IMR-90 (cell line): ENCODE data around the gene TAS2R38. TPM values are rescaled to one million over a fixed set of nuclear protein-coding genes. Genes with fewer than 3 reads are reported as not detected.

Source experiments
- ATAC-seq: fragments of 200-7000 bp; cut with Tn5 transposase; 2 replicates; pipeline ENCODE4 v1.9.1; 2020; ENCODE audit warnings: low read depth, mild to moderate bottlenecking, moderate library complexity
- BruUV-seq: library from RNA; stranded (reverse); fragments of 400-500 nt; replicated peaks from 2 replicates; lab custom pipeline; 2021; lab: Mats Ljungman, UMichigan
- CTCF ChIA-PET: fragments of 300-600 bp; formaldehyde crosslinking; extraction: SDS; loops from one replicate; lab custom pipeline; 2021; ENCODE audit warnings: antibody characterized with exemption; lab: Yijun Ruan, JAX
- POLR2A ChIA-PET: fragments of 300-600 bp; sonication (Branson Sonifier 250); formaldehyde crosslinking; loops from one replicate; lab custom pipeline; 2022; ENCODE audit warnings: antibody characterized with exemption; ENCODE audit not compliant: unreplicated experiment; lab: Charles Lee
- DNase-seq: peaks from one replicate; pipeline ENCODE4 v3.0.0; 2013
- H2AFZ ChIP-seq: replicated peaks from 2 replicates; pipeline ENCODE3; 2013; ENCODE audit warnings: low read length, mild to moderate bottlenecking; ENCODE audit not compliant: poor library complexity
- H2AK5ac ChIP-seq: 2 replicates; pipeline ENCODE4 v1.6.1; 2013; ENCODE audit warnings: low read depth, low read length, inconsistent platforms
- H2AK9ac ChIP-seq: replicated peaks from 2 replicates; pipeline ENCODE3; 2013; ENCODE audit warnings: mild to moderate bottlenecking, low read depth, low read length, moderate library complexity; ENCODE audit not compliant: poor library complexity
- H2BK120ac ChIP-seq: 2 replicates; pipeline ENCODE4 v1.6.1; 2013; ENCODE audit warnings: low read depth, low read length, inconsistent platforms
- H2BK15ac ChIP-seq: 3 replicates; pipeline ENCODE4 v1.6.1; 2013; ENCODE audit warnings: low read depth, low read length, inconsistent platforms
- H2BK20ac ChIP-seq: 2 replicates; pipeline ENCODE4 v1.6.1; 2013; ENCODE audit warnings: low read depth, mild to moderate bottlenecking, inconsistent platforms, low read length, moderate library complexity
- H2BK5ac ChIP-seq: 2 replicates; pipeline ENCODE4 v1.6.1; 2013; ENCODE audit warnings: mild to moderate bottlenecking, low read depth, low read length, inconsistent platforms; ENCODE audit not compliant: poor library complexity, severe bottlenecking
- H3K14ac ChIP-seq: replicated peaks from 2 replicates; pipeline ENCODE4 v1.6.1; 2013; ENCODE audit warnings: low read depth, low read length, inconsistent platforms
- H3K18ac ChIP-seq: 2 replicates; pipeline ENCODE4 v1.6.1; 2013; ENCODE audit warnings: low read depth, low read length, control low read depth
- H3K23ac ChIP-seq: 2 replicates; pipeline ENCODE4 v1.6.1; 2013; ENCODE audit warnings: low read depth, low read length, inconsistent platforms
- H3K27ac ChIP-seq: 2 replicates; pipeline ENCODE4 v1.5.1; 2013; ENCODE audit warnings: mild to moderate bottlenecking, control low read depth, low read length; ENCODE audit not compliant: insufficient read depth
- H3K27me3 ChIP-seq: 2 replicates; pipeline ENCODE4 v1.6.1; 2013; ENCODE audit warnings: low read length; ENCODE audit not compliant: control insufficient read depth, insufficient read depth
- H3K36me3 ChIP-seq: 2 replicates; pipeline ENCODE4 v1.6.1; 2013; ENCODE audit warnings: low read length, mixed read lengths; ENCODE audit not compliant: control insufficient read depth, insufficient read depth
- H3K4ac ChIP-seq: 2 replicates; pipeline ENCODE4 v1.6.1; 2013; ENCODE audit warnings: low read depth, low read length, inconsistent platforms
- H3K4me1 ChIP-seq: 2 replicates; pipeline ENCODE4 v1.6.1; 2013; ENCODE audit warnings: low read length, mixed read lengths; ENCODE audit not compliant: control insufficient read depth, insufficient read depth
- H3K4me2 ChIP-seq: 2 replicates; pipeline ENCODE4 v1.6.1; 2013; ENCODE audit warnings: low read depth, mild to moderate bottlenecking, control low read depth, low read length, moderate library complexity
- H3K4me3 ChIP-seq: 2 replicates; pipeline ENCODE4 v1.5.1; 2013; ENCODE audit warnings: low read depth, mild to moderate bottlenecking, control low read depth, low read length, moderate library complexity; ENCODE audit not compliant: insufficient read depth
- H3K56ac ChIP-seq: 2 replicates; pipeline ENCODE4 v1.6.1; 2013; ENCODE audit warnings: low read length, inconsistent platforms; ENCODE audit not compliant: insufficient read depth; ENCODE audit errors: extremely low read depth
- H3K79me1 ChIP-seq, 2 experiments: 2 replicates each; pipeline ENCODE4 v1.6.1; 2013; ENCODE audit warnings: low read length in 2 of 2, inconsistent platforms in 1 of 2, low read depth in 1 of 2
- H3K9ac ChIP-seq: 2 replicates; pipeline ENCODE4 v1.6.1; 2013; ENCODE audit warnings: low read depth, low read length, control low read depth
- H3K9me1 ChIP-seq: 2 replicates; pipeline ENCODE4 v1.6.1; 2013; ENCODE audit warnings: low read length, inconsistent platforms; ENCODE audit not compliant: insufficient read depth
- H3K9me3 ChIP-seq: 2 replicates; pipeline ENCODE4 v1.6.1; 2013; ENCODE audit warnings: low read length; ENCODE audit not compliant: control insufficient read depth, insufficient read depth
- H4K20me1 ChIP-seq: 2 replicates; pipeline ENCODE4 v1.6.1; 2013; ENCODE audit warnings: low read length, inconsistent platforms; ENCODE audit not compliant: insufficient read depth
- H4K5ac ChIP-seq: 2 replicates; pipeline ENCODE4 v1.6.1; 2013; ENCODE audit warnings: mild to moderate bottlenecking, low read depth, low read length, control low read depth
- H4K8ac ChIP-seq, 2 experiments: 2 replicates each; pipeline ENCODE4 v1.6.1; 2013; ENCODE audit warnings: low read depth in 2 of 2, low read length in 2 of 2, control low read depth in 1 of 2, inconsistent platforms in 1 of 2
- H4K91ac ChIP-seq: 2 replicates; pipeline ENCODE4 v1.6.1; 2013; ENCODE audit warnings: low read depth, low read length, inconsistent platforms; ENCODE audit not compliant: insufficient read depth
- CEBPB ChIP-seq: IDR thresholded peaks from 2 replicates; pipeline ENCODE4 v1.6.1; 2012; ENCODE audit warnings: low read depth, low read length, improper control_type of control experiment
- MXI1 ChIP-seq: IDR thresholded peaks from 2 replicates; pipeline ENCODE4 v1.6.1; 2012; ENCODE audit warnings: low read depth, mild to moderate bottlenecking, low read length, moderate library complexity, borderline replicate concordance
- RAD21 ChIP-seq: IDR thresholded peaks from 2 replicates; pipeline ENCODE4 v1.6.1; 2012; ENCODE audit warnings: low read length, improper control_type of control experiment
- RCOR1 ChIP-seq: IDR thresholded peaks from 2 replicates; pipeline ENCODE4 v1.6.1; 2012; ENCODE audit warnings: mild to moderate bottlenecking, low read length, improper control_type of control experiment; ENCODE audit not compliant: insufficient replicate concordance
- SMC3 ChIP-seq: fragments of 150-350 bp; IDR thresholded peaks from 2 replicates; pipeline ENCODE4 v1.6.1; 2016; ENCODE audit warnings: low read depth, mild to moderate bottlenecking, antibody characterized with exemption, low read length, moderate library complexity
- WGBS, 2 experiments: methylation state at CpG; one replicate each; pipeline versions ENCODE4 v1.1.5 to v1.1.7; 2013; ENCODE audit warnings: missing lambda C conversion rate in 2 of 2; ENCODE audit not compliant: insufficient read length in 1 of 2; ENCODE audit errors: extremely low coverage in 2 of 2; 5-methylcytosine and 5-hydroxymethylcytosine counted together
- dilution Hi-C: fragments of 300-500 bp; cut with HindIII; formaldehyde crosslinking; loops from one replicate; pipeline ENCODE4 v1.14.3; 2018; ENCODE audit warnings: low sequenced_read_pairs; ENCODE audit not compliant: unreplicated experiment
- in situ Hi-C: fragments of 300-500 bp; cut with MboI; formaldehyde crosslinking; loops from 3 replicates; pipeline ENCODE4 v1.14.3; 2019; ENCODE audit warnings: low sequenced_read_pairs, inconsistent platforms, mixed read lengths
- intact Hi-C: fragments of 100-400 bp; cut with micrococcal nuclease; formaldehyde crosslinking; loops from 2 replicates; pipeline ENCODE4 v1.10.0; 2022
- polyA plus RNA-seq, 3 experiments: library from polyadenylated mRNA; depleted of rRNA; stranded (reverse); fragments of >200 nt; gene quantifications; 2 replicates each; pipeline ENCODE4 v1.2.3, GENCODE V29; 2012; ENCODE audit warnings: low replicate concordance in 1 of 3
- total RNA-seq: library from RNA; depleted of rRNA; stranded (reverse); fragments of >200 nt; gene quantifications from 2 replicates; pipeline ENCODE4 v1.2.3, GENCODE V29; 2012
- TF ChIP-seq, protein P1 (sequence below): fragments of 150-350 bp; IDR thresholded peaks from 2 replicates; pipeline ENCODE4 v1.6.1; 2016; ENCODE audit warnings: low read depth, mild to moderate bottlenecking, low read length, moderate library complexity, borderline replicate concordance
- TF ChIP-seq, protein P2 (sequence below): conservative IDR thresholded peaks from 2 replicates; pipeline ENCODE4 v1.5.1; 2012; ENCODE audit warnings: mild to moderate bottlenecking, low read depth, low read length, improper control_type of control experiment

TAS2R38 gene
- total and polyA plus RNA-seq, 2 of the 4 experiments (the other 2 are of a cell fraction) = not detected

DNA sequence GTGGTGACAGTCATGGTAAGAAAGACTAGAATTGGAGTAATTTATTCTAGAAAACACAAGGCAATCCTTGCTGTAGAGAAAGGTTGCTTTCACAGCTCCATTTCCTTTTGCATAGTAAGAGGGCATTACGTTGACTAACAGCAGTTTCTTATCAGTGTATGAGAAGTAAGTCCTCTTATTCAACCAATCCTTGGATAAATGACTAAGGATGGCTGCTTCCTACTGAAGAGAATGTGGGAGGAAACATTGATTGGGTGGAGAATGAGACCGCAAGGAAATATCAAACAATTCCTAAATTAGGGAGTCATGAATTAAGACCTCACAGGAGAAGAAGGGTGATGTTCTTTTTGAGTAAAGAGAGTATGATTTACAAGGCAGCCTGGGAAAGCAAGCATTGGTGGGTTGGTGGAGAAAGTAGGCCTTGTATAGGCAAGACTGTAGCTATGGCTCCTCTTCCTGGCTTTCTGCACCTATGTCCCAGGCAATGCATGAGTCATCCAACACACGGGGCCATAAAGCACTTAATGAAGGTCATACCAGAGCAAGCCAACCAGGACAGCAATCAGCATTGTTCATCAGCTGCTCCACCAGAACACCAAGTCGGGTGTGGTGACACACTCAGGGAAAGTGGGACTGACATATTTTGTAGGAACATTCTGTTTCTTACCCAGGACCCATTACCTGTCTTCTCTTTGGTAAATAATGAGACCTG, 27.7 kb upstream of the TAS2R38 start:
- dilution Hi-C loops (no loop called here), intact Hi-C loops (no loop called here), in situ Hi-C loops (no loop called here)
- no peak overlapping the region for H3K4me2 ChIP-seq
- H2AFZ ChIP-seq = no peak overlapping the region
- H4K20me1 ChIP-seq = no peaks in the 10 kb centered on the region
- no peak overlapping the region for H3K23ac ChIP-seq
- H3K79me1 ChIP-seq = no peaks in the 10 kb centered on the region
- no peak overlapping the region for H2AK5ac ChIP-seq
- H2AK9ac ChIP-seq = no peak overlapping the region
- no peak overlapping the region for H4K5ac ChIP-seq
- no CpG with 5 or more reads among the region's 4 CpGs for WGBS, 2 experiments
- no peak overlapping the region for H2BK20ac ChIP-seq
- H2BK120ac ChIP-seq = no peak overlapping the region
- no peak overlapping the region for H3K56ac ChIP-seq
- no peak overlapping the region for H4K91ac ChIP-seq
- H3K27me3 ChIP-seq = no peaks in the 10 kb centered on the region
- H2BK15ac ChIP-seq = no peak overlapping the region
- H3K27ac ChIP-seq = no peak overlapping the region
- ATAC-seq = no peak
- TF ChIP-seq SMC3 = no peak
- TF ChIP-seq, protein P1, sequence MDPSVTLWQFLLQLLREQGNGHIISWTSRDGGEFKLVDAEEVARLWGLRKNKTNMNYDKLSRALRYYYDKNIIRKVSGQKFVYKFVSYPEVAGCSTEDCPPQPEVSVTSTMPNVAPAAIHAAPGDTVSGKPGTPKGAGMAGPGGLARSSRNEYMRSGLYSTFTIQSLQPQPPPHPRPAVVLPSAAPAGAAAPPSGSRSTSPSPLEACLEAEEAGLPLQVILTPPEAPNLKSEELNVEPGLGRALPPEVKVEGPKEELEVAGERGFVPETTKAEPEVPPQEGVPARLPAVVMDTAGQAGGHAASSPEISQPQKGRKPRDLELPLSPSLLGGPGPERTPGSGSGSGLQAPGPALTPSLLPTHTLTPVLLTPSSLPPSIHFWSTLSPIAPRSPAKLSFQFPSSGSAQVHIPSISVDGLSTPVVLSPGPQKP = no peak
- TF ChIP-seq RAD21 = no peak
- no peak for TF ChIP-seq RCOR1
- TF ChIP-seq, protein P2, sequence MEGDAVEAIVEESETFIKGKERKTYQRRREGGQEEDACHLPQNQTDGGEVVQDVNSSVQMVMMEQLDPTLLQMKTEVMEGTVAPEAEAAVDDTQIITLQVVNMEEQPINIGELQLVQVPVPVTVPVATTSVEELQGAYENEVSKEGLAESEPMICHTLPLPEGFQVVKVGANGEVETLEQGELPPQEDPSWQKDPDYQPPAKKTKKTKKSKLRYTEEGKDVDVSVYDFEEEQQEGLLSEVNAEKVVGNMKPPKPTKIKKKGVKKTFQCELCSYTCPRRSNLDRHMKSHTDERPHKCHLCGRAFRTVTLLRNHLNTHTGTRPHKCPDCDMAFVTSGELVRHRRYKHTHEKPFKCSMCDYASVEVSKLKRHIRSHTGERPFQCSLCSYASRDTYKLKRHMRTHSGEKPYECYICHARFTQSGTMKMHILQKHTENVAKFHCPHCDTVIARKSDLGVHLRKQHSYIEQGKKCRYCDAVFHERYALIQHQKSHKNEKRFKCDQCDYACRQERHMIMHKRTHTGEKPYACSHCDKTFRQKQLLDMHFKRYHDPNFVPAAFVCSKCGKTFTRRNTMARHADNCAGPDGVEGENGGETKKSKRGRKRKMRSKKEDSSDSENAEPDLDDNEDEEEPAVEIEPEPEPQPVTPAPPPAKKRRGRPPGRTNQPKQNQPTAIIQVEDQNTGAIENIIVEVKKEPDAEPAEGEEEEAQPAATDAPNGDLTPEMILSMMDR = no peak
- no peak for TF ChIP-seq MXI1
- TF ChIP-seq CEBPB = no peak
- no peaks in the 10 kb centered on the region for H3K36me3 ChIP-seq
- H3K14ac ChIP-seq = no peak overlapping the region
- no peak overlapping the region for H3K4me3 ChIP-seq
- POLR2A ChIA-PET = no interaction called here
- no peak overlapping the region for H2BK5ac ChIP-seq
- H3K4me1 ChIP-seq = no peaks in the 10 kb centered on the region
- no peak for DNase-seq
- no peak overlapping the region for H4K8ac ChIP-seq
- no peak overlapping the region for H3K18ac ChIP-seq
- H3K4ac ChIP-seq = no peak overlapping the region
- H3K9ac ChIP-seq = no peak overlapping the region
- no TSS peak for BruUV-seq
- H3K9me3 ChIP-seq = peaks cover 11% of the 10 kb centered on the region
- no peaks in the 10 kb centered on the region for H3K9me1 ChIP-seq
- CTCF ChIA-PET = no interaction called here
